Measurements from ENCODE around the gene IL1A. TPM values are rescaled to one million over a fixed set of nuclear protein-coding genes. Genes with fewer than 3 reads are reported as not detected.

IL1A gene
- total and polyA plus RNA-seq, 2 experiments from 2014 or later = 1.4 to 2.3 TPM

- peak overlapping the region; percentile 15 for H2AFZ ChIP-seq
- H3K36me3 ChIP-seq (replicated peaks; ENCODE audit: insufficient read depth, low read depth) = no peaks in the 10 kb centered on the region
- H3K79me2 ChIP-seq = no peaks in the 10 kb centered on the region
- no peaks in the 10 kb centered on the region for H4K20me1 ChIP-seq (ENCODE audit: insufficient read depth, poor library complexity, severe bottlenecking)
- peaks cover 46% of the 10 kb centered on the region for H3K4me1 ChIP-seq (ENCODE audit: insufficient read depth)
- H3K27me3 ChIP-seq = no peaks in the 10 kb centered on the region
- no peaks in the 10 kb centered on the region for H3K9me2 ChIP-seq (replicated peaks; ENCODE audit: insufficient read depth)
- H3K27ac ChIP-seq = peak overlapping the region; percentile 57
- no peak overlapping the region for H3K4me3 ChIP-seq
- H3K9me3 ChIP-seq (ENCODE audit: low read depth) = no peaks in the 10 kb centered on the region
- 97% methylated on average over 1 of the region's 1 CpG for WGBS (ENCODE audit: low lambda C conversion rate, missing lambda C conversion rate)
- H3K4me2 ChIP-seq = no peak overlapping the region
- TF ChIP-seq EZH2phosphoT487 (IDR thresholded peaks at IDR 0.05; ENCODE audit: low read depth, severe bottlenecking, unreplicated experiment) (no peak), EZH2 (IDR thresholded peaks at IDR 0.05; ENCODE audit: borderline replicate concordance) (no peak), CTCF (IDR thresholded peaks at IDR 0.05; ENCODE audit: poor library complexity) (no peak)
- DNase-seq (ENCODE audit: low spot score) = no peak
Observed at GRCh38 chr2:112754564-112754963, 29.7 kb downstream of the IL1A start.

GRCh38 chr2:112752667-112753066, 31.6 kb downstream of the IL1A start:
- no peaks in the 10 kb centered on the region for H3K36me3 ChIP-seq (replicated peaks; ENCODE audit: insufficient read depth, low read depth)
- H3K27ac ChIP-seq = peak overlapping the region; percentile 57
- H3K9me2 ChIP-seq (replicated peaks; ENCODE audit: insufficient read depth) = no peaks in the 10 kb centered on the region
- no peak overlapping the region for H2AFZ ChIP-seq
- H3K4me1 ChIP-seq (ENCODE audit: insufficient read depth) = peaks cover 48% of the 10 kb centered on the region
- H3K4me3 ChIP-seq = no peak overlapping the region
- no peaks in the 10 kb centered on the region for H3K9me3 ChIP-seq (ENCODE audit: low read depth)
- no peaks in the 10 kb centered on the region for H3K79me2 ChIP-seq
- H3K27me3 ChIP-seq = no peaks in the 10 kb centered on the region
- no peaks in the 10 kb centered on the region for H4K20me1 ChIP-seq (ENCODE audit: insufficient read depth, poor library complexity, severe bottlenecking)
- peak overlapping the region; percentile 7 for H3K4me2 ChIP-seq
- WGBS (ENCODE audit: low lambda C conversion rate, missing lambda C conversion rate) = 68% methylated on average over 4 of the region's 4 CpGs
- DNase-seq (ENCODE audit: low spot score) = no peak
- TF ChIP-seq CTCF (IDR thresholded peaks at IDR 0.05; ENCODE audit: poor library complexity) (no peak), EZH2phosphoT487 (IDR thresholded peaks at IDR 0.05; ENCODE audit: low read depth, severe bottlenecking, unreplicated experiment) (no peak), EZH2 (IDR thresholded peaks at IDR 0.05; ENCODE audit: borderline replicate concordance) (no peak)

GRCh38 chr2:112751451-112752197, 32.7 kb downstream of the IL1A start:
- H3K27ac ChIP-seq = peak overlapping the region; percentile 57
- peaks cover 1% of the 10 kb centered on the region for H3K79me2 ChIP-seq
- H3K36me3 ChIP-seq (replicated peaks; ENCODE audit: insufficient read depth, low read depth) = no peaks in the 10 kb centered on the region
- no peaks in the 10 kb centered on the region for H3K9me3 ChIP-seq (ENCODE audit: low read depth)
- H2AFZ ChIP-seq = no peak overlapping the region
- H4K20me1 ChIP-seq (ENCODE audit: insufficient read depth, poor library complexity, severe bottlenecking) = no peaks in the 10 kb centered on the region
- no peak for TF ChIP-seq CTCF (IDR thresholded peaks at IDR 0.05; ENCODE audit: poor library complexity)
- TF ChIP-seq EZH2phosphoT487 (IDR thresholded peaks at IDR 0.05; ENCODE audit: low read depth, severe bottlenecking, unreplicated experiment) = no peak
- H3K4me1 ChIP-seq (ENCODE audit: insufficient read depth) = peaks cover 49% of the 10 kb centered on the region
- H3K4me2 ChIP-seq = peak overlapping the region; percentile 46
- H3K9me2 ChIP-seq (replicated peaks; ENCODE audit: insufficient read depth) = no peaks in the 10 kb centered on the region
- no peaks in the 10 kb centered on the region for H3K27me3 ChIP-seq
- H3K4me3 ChIP-seq = no peak overlapping the region
- no peak for DNase-seq (ENCODE audit: low spot score)

- H3K36me3 ChIP-seq (replicated peaks; ENCODE audit: insufficient read depth, low read depth) = no peaks in the 10 kb centered on the region
- peak overlapping the region; percentile 57 for H3K27ac ChIP-seq
- H3K4me2 ChIP-seq = peak overlapping the region; percentile 3
- H3K79me2 ChIP-seq = peaks cover 7% of the 10 kb centered on the region
- no peaks in the 10 kb centered on the region for H4K20me1 ChIP-seq (ENCODE audit: insufficient read depth, poor library complexity, severe bottlenecking)
- H2AFZ ChIP-seq = no peak overlapping the region
- no peaks in the 10 kb centered on the region for H3K9me3 ChIP-seq (ENCODE audit: low read depth)
- no peak overlapping the region for H3K4me3 ChIP-seq
- TF ChIP-seq EZH2 (IDR thresholded peaks at IDR 0.05; ENCODE audit: borderline replicate concordance) (no peak), EZH2phosphoT487 (IDR thresholded peaks at IDR 0.05; ENCODE audit: low read depth, severe bottlenecking, unreplicated experiment) (no peak)
- peaks cover 38% of the 10 kb centered on the region for H3K4me1 ChIP-seq (ENCODE audit: insufficient read depth)
- DNase-seq (ENCODE audit: low spot score) = no peak
- H3K9me2 ChIP-seq (replicated peaks; ENCODE audit: insufficient read depth) = no peaks in the 10 kb centered on the region
- H3K27me3 ChIP-seq = no peaks in the 10 kb centered on the region
Observed at GRCh38 chr2:112750560-112750843, 33.8 kb downstream of the IL1A start.
